Measurements from ENCODE around the gene GHSR.

The GHSR gene

GRCh38 chr3:172467170-172467824 lies 19.0 kb upstream of the GHSR start:
- Histone ChIP-seq H3K4me1 (ENCODE audit: insufficient read depth, low read length) (no peaks in the 10 kb centered on the region), H3K9ac (ENCODE audit: low read depth, low read length) (no peak overlapping the region), H3K27me3 (ENCODE audit: insufficient read depth, low read length, poor library complexity) (no peaks in the 10 kb centered on the region), H3K4me2 (ENCODE audit: insufficient read depth, low read length) (no peak overlapping the region), H2AFZ (ENCODE audit: low read depth, low read length) (no peak overlapping the region), H3K9me3 (ENCODE audit: insufficient read depth, low read length, severe bottlenecking) (no peaks in the 10 kb centered on the region), H3K79me2 (ENCODE audit: insufficient read depth, low read length) (no peaks in the 10 kb centered on the region), H3K4me3 (ENCODE audit: low read depth in 1 of 2, low read length in 2 of 2) (no peak overlapping the region), H4K20me1 (ENCODE audit: insufficient read depth, low read length) (no peaks in the 10 kb centered on the region), H3K36me3 (ENCODE audit: insufficient read depth, low read length) (no peaks in the 10 kb centered on the region), H3K27ac (ENCODE audit: low read length) (no peak overlapping the region)
- no peak for ATAC-seq (ENCODE audit: insufficient read depth, low read depth)
- no peak for DNase-seq
- TF ChIP-seq CTCF (IDR thresholded peaks at IDR 0.05; ENCODE audit: borderline replicate concordance, extremely low read depth, low read length, poor library complexity, severe bottlenecking): no peak
- TF ChIP-seq EZH2 (IDR thresholded peaks at IDR 0.05; ENCODE audit: borderline replicate concordance, low read depth, low read length, severe bottlenecking): no peak

- no peak for DNase-seq
- Histone ChIP-seq H3K27me3 (ENCODE audit: insufficient read depth, low read length, poor library complexity) (no peaks in the 10 kb centered on the region), H3K4me3 (ENCODE audit: low read depth in 1 of 2, low read length in 2 of 2) (no peak overlapping the region), H2AFZ (ENCODE audit: low read depth, low read length) (no peak overlapping the region), H3K79me2 (ENCODE audit: insufficient read depth, low read length) (no peaks in the 10 kb centered on the region), H3K4me2 (ENCODE audit: insufficient read depth, low read length) (no peak overlapping the region), H4K20me1 (ENCODE audit: insufficient read depth, low read length) (no peaks in the 10 kb centered on the region), H3K27ac (ENCODE audit: low read length) (no peak overlapping the region), H3K9me3 (ENCODE audit: insufficient read depth, low read length, severe bottlenecking) (no peaks in the 10 kb centered on the region), H3K9ac (ENCODE audit: low read depth, low read length) (no peak overlapping the region), H3K36me3 (ENCODE audit: insufficient read depth, low read length) (no peaks in the 10 kb centered on the region), H3K4me1 (ENCODE audit: insufficient read depth, low read length) (no peaks in the 10 kb centered on the region)
- ATAC-seq (ENCODE audit: insufficient read depth, low read depth): no peak
- TF ChIP-seq EZH2 (IDR thresholded peaks at IDR 0.05; ENCODE audit: borderline replicate concordance, low read depth, low read length, severe bottlenecking) (no peak), CTCF (IDR thresholded peaks at IDR 0.05; ENCODE audit: borderline replicate concordance, extremely low read depth, low read length, poor library complexity, severe bottlenecking) (no peak)
Observed at GRCh38 chr3:172466553-172467130, 18.4 kb upstream of the GHSR start.

- ATAC-seq (ENCODE audit: insufficient read depth, low read depth) (no peak), DNase-seq (no peak)
- Histone ChIP-seq H3K79me2 (ENCODE audit: insufficient read depth, low read length) (no peaks in the 10 kb centered on the region), H3K36me3 (ENCODE audit: insufficient read depth, low read length) (no peaks in the 10 kb centered on the region), H3K9ac (ENCODE audit: low read depth, low read length) (no peak overlapping the region), H3K27ac (ENCODE audit: low read length) (no peak overlapping the region), H3K4me3 (ENCODE audit: low read depth in 1 of 2, low read length in 2 of 2) (no peak overlapping the region), H4K20me1 (ENCODE audit: insufficient read depth, low read length) (no peaks in the 10 kb centered on the region), H3K27me3 (ENCODE audit: insufficient read depth, low read length, poor library complexity) (no peaks in the 10 kb centered on the region), H3K4me1 (ENCODE audit: insufficient read depth, low read length) (no peaks in the 10 kb centered on the region), H3K4me2 (ENCODE audit: insufficient read depth, low read length) (no peak overlapping the region), H2AFZ (ENCODE audit: low read depth, low read length) (no peak overlapping the region), H3K9me3 (ENCODE audit: insufficient read depth, low read length, severe bottlenecking) (no peaks in the 10 kb centered on the region)
- TF ChIP-seq CTCF (IDR thresholded peaks at IDR 0.05; ENCODE audit: borderline replicate concordance, extremely low read depth, low read length, poor library complexity, severe bottlenecking): no peak
- no peak for TF ChIP-seq EZH2 (IDR thresholded peaks at IDR 0.05; ENCODE audit: borderline replicate concordance, low read depth, low read length, severe bottlenecking)
Observed at GRCh38 chr3:172465281-172465680, 17.0 kb upstream of the GHSR start.

All from DND-41 (cell line).